ACC112 (cell line): ENCODE results near the gene PC.

Experiments
- H2AFZ ChIP-seq: fragments of 200-600 bp; sonication (generic); one replicate; pipeline ENCODE4 v1.6.0; 2017; ENCODE audit warnings: antibody characterized with exemption, low read length; ENCODE audit not compliant: unreplicated experiment
- H3K27ac ChIP-seq: fragments of 200-600 bp; sonication (generic); 2 replicates; pipeline ENCODE4 v1.5.1; 2014; ENCODE audit warnings: low read depth, mild to moderate bottlenecking, antibody characterized with exemption, low read length, moderate library complexity
- H3K27me3 ChIP-seq: fragments of 200-600 bp; sonication (generic); 2 replicates; pipeline ENCODE4 v1.6.1; 2014; ENCODE audit warnings: mild to moderate bottlenecking, antibody characterized with exemption, low read length, moderate library complexity, mixed read lengths; ENCODE audit not compliant: insufficient read depth
- H3K36me3 ChIP-seq: fragments of 200-600 bp; sonication (generic); 2 replicates; pipeline ENCODE4 v1.6.1; 2016; ENCODE audit warnings: mild to moderate bottlenecking, antibody characterized with exemption, low read length, moderate library complexity, mixed read lengths; ENCODE audit not compliant: insufficient read depth
- H3K4me1 ChIP-seq: fragments of 200-600 bp; sonication (generic); one replicate; pipeline ENCODE4 v1.6.1; 2016; ENCODE audit warnings: low read length, mixed read lengths; ENCODE audit not compliant: insufficient read depth, unreplicated experiment, control insufficient read depth
- H3K4me3 ChIP-seq: fragments of 200-600 bp; sonication (generic); 2 replicates; pipeline ENCODE4 v1.5.1; 2014; ENCODE audit warnings: mild to moderate bottlenecking, low read depth, low read length
- H3K79me2 ChIP-seq: fragments of 200-600 bp; sonication (generic); one replicate; pipeline ENCODE4 v1.6.0; 2016; ENCODE audit warnings: low read length; ENCODE audit not compliant: control insufficient read depth, unreplicated experiment, insufficient read depth

Gene PC

DNA sequence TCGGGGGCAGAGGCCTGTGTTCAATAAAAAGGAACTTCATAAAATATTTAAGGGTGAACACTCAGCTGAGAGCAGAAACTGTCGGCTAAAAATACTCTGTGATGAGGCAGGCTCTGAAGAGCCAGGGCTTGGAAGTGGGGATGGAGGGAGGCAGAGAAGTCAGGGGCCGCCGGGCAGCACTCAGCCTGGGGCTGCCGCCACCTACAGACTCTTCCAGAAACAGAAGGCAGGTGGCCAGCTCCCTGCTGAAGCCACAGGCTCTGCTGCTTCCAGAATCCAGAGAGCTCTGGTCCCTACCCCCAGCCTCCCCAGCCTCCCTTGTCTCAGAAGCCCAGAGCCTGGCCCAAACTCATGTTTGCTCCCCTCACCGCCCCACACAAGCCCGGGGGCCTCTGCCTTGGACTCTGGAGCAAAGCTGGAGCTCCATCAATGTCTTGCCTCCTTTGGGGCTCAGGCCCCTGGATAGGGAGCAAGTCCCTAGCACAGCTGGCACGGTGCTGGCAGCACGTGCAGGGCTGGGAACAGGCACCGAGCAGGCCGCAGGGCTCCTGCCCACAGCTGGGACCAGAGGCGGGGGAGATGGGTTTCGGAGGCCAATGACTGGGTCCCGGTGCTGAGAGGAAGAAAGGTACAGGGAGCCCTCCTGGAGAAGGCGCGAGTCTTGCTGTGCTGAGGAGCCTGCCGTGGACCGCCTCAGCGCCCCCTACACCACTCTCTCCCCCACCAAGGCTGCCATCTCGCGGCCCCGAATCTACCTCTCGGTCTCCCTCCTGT is 93.1 kb downstream of the PC start:
- H3K4me3 ChIP-seq, result no peak overlapping the region
- H3K27ac ChIP-seq, result no peak overlapping the region
- H3K36me3 ChIP-seq, result no peaks in the 10 kb centered on the region
- H3K79me2 ChIP-seq, result no peaks in the 10 kb centered on the region
- H3K4me1 ChIP-seq, result no peaks in the 10 kb centered on the region
- no peak overlapping the region for H2AFZ ChIP-seq
- no peaks in the 10 kb centered on the region for H3K27me3 ChIP-seq

DNA sequence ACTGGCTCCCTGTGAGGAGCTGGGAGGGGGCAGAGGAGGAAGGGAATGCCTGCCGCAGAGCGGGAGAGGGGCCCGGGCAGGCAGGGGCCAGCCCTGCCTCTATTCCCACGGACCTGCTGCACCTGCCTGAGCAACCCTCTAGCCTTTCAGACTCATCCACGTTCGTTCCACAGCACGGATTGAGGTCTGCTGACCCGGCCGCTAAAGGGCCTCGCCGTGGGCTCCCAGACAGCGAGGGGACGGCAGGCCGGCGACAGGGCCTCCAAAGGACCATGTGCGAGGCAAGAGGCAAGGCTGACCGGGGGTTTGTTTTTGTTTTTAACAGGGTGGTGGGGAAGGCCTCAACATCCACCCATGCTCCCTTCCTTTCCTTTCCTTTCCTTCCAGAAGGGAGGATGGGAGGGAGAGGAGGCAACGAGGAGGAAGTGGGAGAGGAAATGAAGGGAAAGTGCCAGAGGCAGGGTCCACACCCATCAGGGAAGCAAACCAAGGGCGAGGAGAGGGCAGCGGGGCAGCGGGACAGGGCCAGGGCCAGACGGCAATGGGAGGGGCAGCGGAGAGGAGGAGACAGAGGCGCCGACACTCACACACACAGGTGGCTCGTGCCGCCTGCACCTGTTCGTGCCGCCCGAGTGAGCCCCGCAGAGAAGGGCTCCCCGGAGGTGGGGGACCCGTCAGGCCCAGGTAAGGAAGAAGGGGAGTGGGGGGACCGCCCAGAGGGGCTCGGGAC is 93.8 kb downstream of the PC start:
- H3K27me3 ChIP-seq, result no peaks in the 10 kb centered on the region
- no peaks in the 10 kb centered on the region for H3K4me1 ChIP-seq
- no peak overlapping the region for H3K4me3 ChIP-seq
- H2AFZ ChIP-seq, result no peak overlapping the region
- H3K36me3 ChIP-seq, result no peaks in the 10 kb centered on the region
- H3K79me2 ChIP-seq, result no peaks in the 10 kb centered on the region
- H3K27ac ChIP-seq, result no peak overlapping the region

DNA sequence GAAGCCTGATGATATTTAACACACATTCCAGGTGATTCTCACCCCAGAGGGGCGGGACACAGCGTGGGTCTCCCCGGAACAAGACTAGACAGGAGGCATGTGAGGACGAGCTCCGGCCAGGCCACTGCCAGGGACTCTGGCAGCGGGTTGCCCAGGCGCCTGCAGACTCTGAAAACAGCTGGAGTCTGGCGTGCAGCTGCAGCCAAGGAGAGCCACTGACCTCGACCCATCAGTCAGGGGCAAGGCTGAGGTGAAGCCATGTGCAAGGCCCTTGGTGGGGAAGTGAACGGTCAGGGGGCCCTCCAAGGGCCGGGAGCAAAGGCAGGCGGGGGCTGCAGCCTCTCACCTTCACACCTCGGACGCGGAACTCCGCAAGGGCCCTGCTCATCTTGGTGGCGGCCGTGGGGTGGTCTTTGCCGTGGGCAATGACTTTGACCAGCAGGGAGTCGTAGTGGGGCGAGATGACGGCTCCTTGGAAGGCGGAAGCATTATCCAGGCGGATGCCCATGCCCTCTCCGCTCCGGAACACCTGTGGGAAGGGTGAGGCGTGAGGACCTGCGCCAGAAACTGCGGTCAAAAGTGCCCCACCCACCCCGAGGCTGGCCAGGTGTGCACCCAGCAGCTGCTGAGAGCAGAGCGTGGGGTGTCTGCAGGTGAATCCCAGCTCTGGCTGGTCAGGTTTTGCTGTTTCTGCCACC is 94.6 kb downstream of the PC start:
- Histone ChIP-seq H2AFZ (no peak overlapping the region), H3K27ac (no peak overlapping the region), H3K4me1 (no peaks in the 10 kb centered on the region), H3K79me2 (peaks cover 3% of the 10 kb centered on the region), H3K27me3 (no peaks in the 10 kb centered on the region), H3K36me3 (no peaks in the 10 kb centered on the region), H3K4me3 (no peak overlapping the region)

DNA sequence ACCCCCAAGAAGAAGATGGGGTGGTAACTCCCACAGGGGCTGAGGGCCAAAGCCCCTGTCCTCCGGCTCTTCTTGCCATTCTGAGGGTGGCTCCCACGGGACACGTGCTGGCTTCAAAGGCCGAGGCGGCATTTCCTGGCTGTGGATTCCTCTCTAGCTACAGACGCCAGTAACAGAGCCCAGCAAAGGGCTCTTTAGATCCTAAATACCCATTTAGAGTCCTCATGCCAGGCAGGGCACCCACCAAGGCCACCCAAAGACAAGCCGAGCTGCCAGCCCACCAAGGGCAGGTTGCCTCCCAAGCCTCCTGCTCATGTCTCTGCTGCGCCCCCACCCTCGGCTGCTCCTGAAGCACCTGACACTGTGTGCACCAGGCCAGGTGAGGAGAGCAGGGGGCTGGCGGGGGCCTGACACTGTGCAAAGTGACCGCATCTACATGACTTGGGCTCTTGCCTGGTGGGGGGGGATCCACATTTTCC is 95.6 kb downstream of the PC start:
- no peaks in the 10 kb centered on the region for H3K36me3 ChIP-seq
- H3K79me2 ChIP-seq, result peaks cover 11% of the 10 kb centered on the region
- H3K4me1 ChIP-seq, result no peaks in the 10 kb centered on the region
- H3K4me3 ChIP-seq, result no peak overlapping the region
- H3K27me3 ChIP-seq, result no peaks in the 10 kb centered on the region
- no peak overlapping the region for H3K27ac ChIP-seq
- no peak overlapping the region for H2AFZ ChIP-seq

DNA sequence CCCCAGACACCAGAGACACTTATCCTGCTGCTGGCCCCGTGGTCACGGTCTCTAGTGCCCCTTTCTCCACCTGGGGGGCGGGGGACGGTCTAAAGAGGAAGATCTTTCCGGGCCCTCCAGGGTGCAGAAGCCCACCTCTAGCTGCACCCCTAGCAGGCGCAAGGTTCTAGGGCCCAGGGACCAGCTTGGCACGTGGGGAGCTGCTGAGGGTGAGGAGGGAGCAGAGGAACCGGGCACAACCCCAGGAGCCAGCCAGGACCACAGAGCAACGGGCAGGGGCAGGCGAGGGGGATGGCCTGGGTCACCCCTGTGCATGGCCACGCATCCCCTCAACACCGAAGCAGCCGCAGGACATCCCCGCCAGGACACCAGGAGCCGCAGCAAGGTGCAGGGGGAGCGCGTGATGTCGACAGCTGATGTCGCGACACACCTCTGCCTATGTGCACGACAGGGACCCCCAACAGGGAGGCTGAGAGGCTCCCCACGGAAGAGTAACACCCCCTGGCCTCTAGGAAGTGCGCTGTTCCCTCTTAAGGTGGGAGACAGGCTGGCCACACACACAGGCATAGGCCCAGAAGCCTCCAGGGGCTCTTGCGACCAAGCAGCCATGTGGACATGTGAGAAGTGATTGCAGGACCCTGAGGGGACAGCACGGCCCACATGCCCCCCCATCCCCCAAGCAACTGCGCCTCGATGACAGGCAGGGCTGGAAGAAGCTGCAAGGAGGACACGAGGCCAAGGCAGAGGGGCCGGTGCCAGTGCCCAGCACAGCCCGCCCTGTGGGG is 96.2 kb downstream of the PC start:
- Histone ChIP-seq H3K27ac (no peak overlapping the region), H2AFZ (no peak overlapping the region), H3K4me3 (no peak overlapping the region), H3K79me2 (peaks cover 14% of the 10 kb centered on the region), H3K27me3 (no peaks in the 10 kb centered on the region), H3K36me3 (no peaks in the 10 kb centered on the region), H3K4me1 (no peaks in the 10 kb centered on the region)

DNA sequence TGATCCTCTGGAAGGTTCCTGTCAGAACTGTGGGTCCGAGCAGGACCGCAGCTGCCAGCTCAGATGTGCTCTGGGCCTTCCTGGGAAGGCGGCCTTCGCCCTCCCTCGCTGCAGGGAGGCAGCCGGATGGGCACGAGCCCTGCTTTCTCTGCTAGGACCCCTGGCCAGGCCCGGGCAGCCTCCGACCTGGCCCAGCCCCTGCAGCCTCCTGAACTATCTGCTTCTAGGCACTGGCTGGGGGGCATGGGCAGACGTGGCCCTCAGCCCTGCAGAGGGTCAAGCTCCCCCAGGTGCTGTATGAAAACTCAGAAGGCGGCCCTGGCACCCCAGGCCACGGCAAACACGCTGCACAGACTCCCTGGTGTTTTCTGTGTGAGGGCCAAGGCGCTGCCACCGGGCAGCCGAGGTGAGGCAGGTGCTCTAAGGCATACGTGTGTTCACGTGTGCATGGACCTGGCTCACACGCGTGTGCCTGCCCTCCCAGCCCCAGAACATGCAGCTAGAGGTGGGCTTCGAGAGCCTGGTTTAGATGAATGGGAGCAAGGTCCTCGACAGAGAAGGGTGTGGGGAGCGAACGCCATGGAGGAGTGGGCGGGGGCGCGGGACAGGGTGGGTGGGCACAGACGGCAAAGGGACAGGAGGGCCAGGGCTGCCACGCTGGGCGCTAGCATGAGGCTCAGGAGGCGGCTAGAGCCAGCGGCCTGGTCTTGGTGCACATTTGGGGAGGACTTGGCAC is 97.0 kb downstream of the PC start:
- Histone ChIP-seq H3K27me3 (no peaks in the 10 kb centered on the region), H3K4me1 (no peaks in the 10 kb centered on the region), H3K4me3 (no peak overlapping the region), H3K36me3 (no peaks in the 10 kb centered on the region), H2AFZ (no peak overlapping the region), H3K79me2 (peaks cover 14% of the 10 kb centered on the region), H3K27ac (no peak overlapping the region)

DNA sequence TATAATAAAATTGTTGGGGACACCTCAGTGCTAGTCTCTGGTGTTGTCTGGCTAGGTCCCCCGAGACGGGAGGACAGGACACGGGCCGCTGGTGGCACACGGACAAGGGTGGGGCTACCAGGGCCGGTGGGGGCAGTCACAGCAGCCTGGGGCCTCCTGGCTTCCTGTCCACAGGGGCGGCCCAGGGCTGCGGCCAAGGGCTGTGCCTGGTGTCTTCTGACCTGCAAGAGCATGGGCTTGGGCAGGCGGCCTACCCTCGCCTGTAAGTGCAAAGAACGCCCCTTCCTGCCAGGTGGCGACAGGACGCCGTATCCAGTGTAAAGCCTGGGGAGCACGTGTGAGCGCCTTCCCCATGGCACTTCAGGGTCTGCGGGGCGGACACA is 97.7 kb downstream of the PC start:
- Histone ChIP-seq H3K27me3 (no peaks in the 10 kb centered on the region), H3K4me3 (no peak overlapping the region), H3K36me3 (no peaks in the 10 kb centered on the region), H3K4me1 (peaks cover 4% of the 10 kb centered on the region), H3K27ac (no peak overlapping the region), H3K79me2 (peaks cover 14% of the 10 kb centered on the region), H2AFZ (no peak overlapping the region)

DNA sequence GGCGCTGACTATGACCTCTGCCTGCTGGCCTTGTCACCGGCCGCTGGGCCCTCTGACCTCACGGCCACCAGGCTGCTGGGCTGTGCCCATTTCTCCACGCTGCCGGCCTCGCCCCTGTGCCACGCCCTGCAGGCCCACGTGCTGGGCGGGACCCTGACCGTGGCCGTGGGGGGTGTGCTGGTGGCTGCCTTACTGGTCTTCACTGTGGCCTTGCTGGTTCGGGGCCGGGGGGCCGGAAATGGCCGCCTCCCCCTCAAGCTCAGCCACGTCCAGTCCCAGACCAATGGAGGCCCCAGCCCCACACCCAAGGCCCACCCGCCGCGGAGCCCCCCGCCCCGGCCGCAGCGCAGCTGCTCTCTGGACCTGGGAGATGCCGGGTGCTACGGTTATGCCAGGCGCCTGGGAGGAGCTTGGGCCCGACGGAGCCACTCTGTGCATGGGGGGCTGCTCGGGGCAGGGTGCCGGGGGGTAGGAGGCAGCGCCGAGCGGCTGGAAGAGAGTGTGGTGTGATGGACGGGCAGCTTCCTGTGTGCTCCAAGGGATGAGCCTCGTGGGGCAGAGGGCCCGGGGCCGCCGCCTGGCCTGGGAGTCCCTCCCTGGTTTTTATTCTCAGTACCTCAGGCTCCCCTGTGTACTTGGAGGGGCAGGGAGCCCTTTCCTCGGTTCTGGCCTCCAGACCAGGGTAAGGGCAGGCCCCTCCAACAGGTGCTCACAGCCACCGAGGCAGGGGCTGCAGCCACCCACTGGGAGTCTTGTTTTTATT is 98.3 kb downstream of the PC start:
- Histone ChIP-seq H3K4me3 (no peak overlapping the region), H3K4me1 (peaks cover 5% of the 10 kb centered on the region), H3K27ac (no peak overlapping the region), H3K36me3 (no peaks in the 10 kb centered on the region), H3K79me2 (peaks cover 14% of the 10 kb centered on the region), H2AFZ (no peak overlapping the region), H3K27me3 (no peaks in the 10 kb centered on the region)

DNA sequence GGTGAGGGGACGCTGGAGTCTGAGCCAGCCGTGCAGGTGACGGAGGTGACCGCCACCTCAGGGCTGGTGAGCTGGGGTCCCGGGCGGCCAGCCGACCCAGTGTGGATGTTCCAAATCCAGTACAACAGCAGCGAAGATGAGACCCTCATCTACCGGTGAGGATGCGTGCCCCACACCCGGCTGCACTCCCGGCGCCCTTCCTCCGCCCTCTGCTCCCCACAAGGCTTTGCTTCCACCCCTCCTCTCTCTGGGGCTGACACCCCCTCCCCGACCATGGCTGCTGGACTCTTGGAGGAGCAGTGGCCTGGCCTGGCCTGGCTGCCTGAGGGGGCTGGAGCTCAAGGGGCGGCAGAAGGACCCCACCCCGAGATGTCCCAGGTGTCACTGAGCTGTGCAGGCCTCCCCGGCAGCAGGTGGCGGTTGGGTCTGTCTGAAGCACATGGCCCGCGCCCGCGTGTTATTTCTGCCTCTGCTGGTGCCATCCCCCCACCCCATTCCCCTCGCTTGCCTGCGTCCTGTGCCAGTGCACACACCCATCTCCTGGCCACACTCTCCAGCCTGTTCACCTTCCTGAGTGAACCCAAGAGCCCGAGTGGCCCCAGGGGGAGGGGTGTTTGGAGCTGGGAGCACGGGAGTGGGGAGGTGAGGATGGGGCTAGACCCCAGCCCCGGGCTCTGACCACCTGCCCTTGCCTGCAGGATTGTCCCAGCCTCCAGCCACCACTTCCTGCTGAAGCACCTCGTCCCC is 99.1 kb downstream of the PC start:
- Histone ChIP-seq H3K4me1 (peaks cover 5% of the 10 kb centered on the region), H3K36me3 (no peaks in the 10 kb centered on the region), H3K4me3 (no peak overlapping the region)

More for the DNA sequence above, 99.1 kb downstream of the PC start:
- H3K79me2 ChIP-seq, result peaks cover 14% of the 10 kb centered on the region
- no peaks in the 10 kb centered on the region for H3K27me3 ChIP-seq
- no peak overlapping the region for H3K27ac ChIP-seq
- no peak overlapping the region for H2AFZ ChIP-seq
